ENCODE measurements around the gene IL12RB1.

DNA sequence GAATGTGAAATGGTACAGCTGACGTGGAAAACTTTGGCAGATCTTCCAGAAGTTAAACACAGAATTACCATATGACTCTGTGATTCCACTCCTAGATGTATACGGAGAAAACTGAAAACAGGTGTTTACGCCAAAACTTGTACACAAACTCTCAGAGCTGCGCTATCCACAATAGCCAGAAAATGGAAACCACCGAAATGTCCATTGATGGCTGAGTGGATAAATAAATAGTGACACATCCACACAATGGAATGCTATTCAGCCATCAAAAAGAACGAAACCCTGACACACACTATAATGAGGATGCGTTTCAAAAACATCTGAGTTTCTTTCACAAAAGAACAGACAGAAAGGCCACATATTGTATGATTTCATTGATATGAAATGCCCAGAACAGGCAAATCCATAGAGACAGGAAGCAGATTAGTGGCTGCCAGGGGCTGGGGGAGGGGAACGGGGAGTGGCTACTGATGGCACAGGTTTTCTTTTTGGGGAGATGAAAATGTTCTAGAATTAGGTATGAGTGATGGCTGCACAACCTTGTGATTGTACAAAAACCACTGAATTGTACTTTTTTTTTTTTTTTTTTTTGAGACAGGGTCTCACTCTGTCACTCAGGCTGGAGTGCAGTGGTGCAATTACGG, 33.0 kb downstream of the IL12RB1 start:
- TF ChIP-seq SP1 (IDR thresholded peaks at IDR 0.05), result no peak
- TF ChIP-seq TARDBP (IDR thresholded peaks at IDR 0.05), result no peak
- TF ChIP-seq FOXM1 (IDR thresholded peaks at IDR 0.05; ENCODE audit: borderline replicate concordance), result no peak
- no peak for TF ChIP-seq LEF1 (IDR thresholded peaks at IDR 0.05; ENCODE audit: borderline replicate concordance)
- TF ChIP-seq NFRKB (IDR thresholded peaks at IDR 0.05), result no peak

Measured in HEK293T (cell line).